ENCODE measurements around the gene DOCK10. TPM values are rescaled to one million over a fixed set of nuclear protein-coding genes. Genes with fewer than 3 reads are reported as not detected.

The DOCK10 gene
- total and polyA plus RNA-seq, 7 donors: 3.0 to 11.4 (median 5.4) TPM

- H3K4me3 ChIP-seq: no peak overlapping the region
- H3K27me3 ChIP-seq: no peaks in the 10 kb centered on the region
- no peak for TF ChIP-seq POLR2A (IDR thresholded peaks at IDR 0.05)
- no peak for TF ChIP-seq POLR2AphosphoS5 (IDR thresholded peaks at IDR 0.05)
- no peak for TF ChIP-seq CTCF (IDR thresholded peaks at IDR 0.05)
- no peak for TF ChIP-seq EP300 (IDR thresholded peaks at IDR 0.05)
- intact Hi-C loops (cut with DNase I): no loop called here
- no peaks in the 10 kb centered on the region for H3K36me3 ChIP-seq
- no peak overlapping the region for H3K27ac ChIP-seq
- H3K9me3 ChIP-seq: no peaks in the 10 kb centered on the region
- 81 to 94% methylated on average over 3 of the region's 3 CpGs for WGBS, 2 donors
- no peaks in the 10 kb centered on the region for H3K4me1 ChIP-seq
- no peak for DNase-seq
These were observed 82.7 kb downstream of the DOCK10 start for GRCh38 chr2:224959556-224959955.

- no peaks in the 10 kb centered on the region for H3K9me3 ChIP-seq
- intact Hi-C loops (cut with DNase I): no loop called here
- H3K4me3 ChIP-seq: no peak overlapping the region
- WGBS, 2 donors: 90 to 92% methylated on average over 3 of the region's 3 CpGs
- no peak overlapping the region for H3K27ac ChIP-seq
- no peaks in the 10 kb centered on the region for H3K4me1 ChIP-seq
- no peaks in the 10 kb centered on the region for H3K36me3 ChIP-seq
- TF ChIP-seq EP300 (IDR thresholded peaks at IDR 0.05) (no peak), POLR2A (IDR thresholded peaks at IDR 0.05) (no peak), POLR2AphosphoS5 (IDR thresholded peaks at IDR 0.05) (no peak), CTCF (IDR thresholded peaks at IDR 0.05) (no peak)
- no peaks in the 10 kb centered on the region for H3K27me3 ChIP-seq
- DNase-seq: no peak
These were observed 83.4 kb downstream of the DOCK10 start for GRCh38 chr2:224958873-224959272.

GRCh38 chr2:224958462-224958857 is 83.8 kb downstream of the DOCK10 start:
- TF ChIP-seq POLR2AphosphoS5 (IDR thresholded peaks at IDR 0.05) (no peak), CTCF (IDR thresholded peaks at IDR 0.05) (no peak), EP300 (IDR thresholded peaks at IDR 0.05) (no peak), POLR2A (IDR thresholded peaks at IDR 0.05) (no peak)
- WGBS, 2 donors: 68 to 87% methylated on average over 3 of the region's 3 CpGs
- H3K4me3 ChIP-seq: no peak overlapping the region
- intact Hi-C loops (cut with DNase I): no loop called here
- no peaks in the 10 kb centered on the region for H3K36me3 ChIP-seq
- no peak for DNase-seq
- no peaks in the 10 kb centered on the region for H3K4me1 ChIP-seq
- H3K27ac ChIP-seq: no peak overlapping the region
- H3K9me3 ChIP-seq: no peaks in the 10 kb centered on the region
- no peaks in the 10 kb centered on the region for H3K27me3 ChIP-seq

- intact Hi-C loops (cut with DNase I): no loop called here
- TF ChIP-seq POLR2AphosphoS5 (IDR thresholded peaks at IDR 0.05): no peak
- no peak for TF ChIP-seq EP300 (IDR thresholded peaks at IDR 0.05)
- no peak for TF ChIP-seq CTCF (IDR thresholded peaks at IDR 0.05)
- TF ChIP-seq POLR2A (IDR thresholded peaks at IDR 0.05): no peak
- H3K27ac ChIP-seq: no peak overlapping the region
- DNase-seq: no peak
- WGBS, 2 donors: 37 to 68% methylated on average over 8 of the region's 8 CpGs
- H3K9me3 ChIP-seq: no peaks in the 10 kb centered on the region
- H3K4me3 ChIP-seq: no peak overlapping the region
- H3K27me3 ChIP-seq: no peaks in the 10 kb centered on the region
- no peaks in the 10 kb centered on the region for H3K36me3 ChIP-seq
- no peaks in the 10 kb centered on the region for H3K4me1 ChIP-seq
These were observed 84.5 kb downstream of the DOCK10 start for GRCh38 chr2:224957540-224958461.

Data from sigmoid colon (tissue), 7 donors.